ENCODE results near the gene TDO2.

The TDO2 gene

GRCh38 chr4:155875878-155876277 is 27.6 kb upstream of the TDO2 start:
- Histone ChIP-seq H3K27me3 (ENCODE audit: insufficient read depth, poor library complexity, severe bottlenecking) (no peaks in the 10 kb centered on the region), H3K4me3 (replicated peaks; ENCODE audit: insufficient read depth, low read length) (no peak overlapping the region), H3K27ac (replicated peaks) (no peak overlapping the region)
- no peak for DNase-seq (ENCODE audit: low read depth in 1 of 2, low spot score in 1 of 2)
- TF ChIP-seq POLR2AphosphoS5 (IDR thresholded peaks at IDR 0.05; ENCODE audit: low read depth), result no peak
- no peak for TF ChIP-seq CTCF (IDR thresholded peaks at IDR 0.05; ENCODE audit: insufficient read depth, low read length)
- no peak for TF ChIP-seq GABPA (IDR thresholded peaks at IDR 0.05; ENCODE audit: low read depth)
- no peak for TF ChIP-seq SPI1 (IDR thresholded peaks at IDR 0.05; ENCODE audit: borderline replicate concordance, low read depth)
- TF ChIP-seq REST (IDR thresholded peaks at IDR 0.05; ENCODE audit: insufficient replicate concordance, low read depth), result no peak

- Histone ChIP-seq H3K27ac (replicated peaks) (no peak overlapping the region), H3K4me3 (replicated peaks; ENCODE audit: insufficient read depth, low read length) (no peak overlapping the region), H3K27me3 (ENCODE audit: insufficient read depth, poor library complexity, severe bottlenecking) (no peaks in the 10 kb centered on the region)
- no peak for DNase-seq (ENCODE audit: low read depth in 1 of 2, low spot score in 1 of 2)
- no peak for TF ChIP-seq GABPA (IDR thresholded peaks at IDR 0.05; ENCODE audit: low read depth)
- no peak for TF ChIP-seq SPI1 (IDR thresholded peaks at IDR 0.05; ENCODE audit: borderline replicate concordance, low read depth)
- TF ChIP-seq REST (IDR thresholded peaks at IDR 0.05; ENCODE audit: insufficient replicate concordance, low read depth), result no peak
- no peak for TF ChIP-seq CTCF (IDR thresholded peaks at IDR 0.05; ENCODE audit: insufficient read depth, low read length)
- no peak for TF ChIP-seq POLR2AphosphoS5 (IDR thresholded peaks at IDR 0.05; ENCODE audit: low read depth)
Observed at GRCh38 chr4:155877971-155878370, 25.5 kb upstream of the TDO2 start.

GRCh38 chr4:155878611-155879010 is 24.9 kb upstream of the TDO2 start:
- H3K27me3 ChIP-seq (ENCODE audit: insufficient read depth, poor library complexity, severe bottlenecking), result no peaks in the 10 kb centered on the region
- no peak overlapping the region for H3K27ac ChIP-seq (replicated peaks)
- H3K4me3 ChIP-seq (replicated peaks; ENCODE audit: insufficient read depth, low read length), result no peak overlapping the region
- DNase-seq (ENCODE audit: low read depth in 1 of 2, low spot score in 1 of 2), result no peak
- no peak for TF ChIP-seq CTCF (IDR thresholded peaks at IDR 0.05; ENCODE audit: insufficient read depth, low read length)
- no peak for TF ChIP-seq GABPA (IDR thresholded peaks at IDR 0.05; ENCODE audit: low read depth)

GRCh38 chr4:155879767-155880166 is 23.7 kb upstream of the TDO2 start:
- Histone ChIP-seq H3K27ac (replicated peaks) (no peak overlapping the region), H3K27me3 (ENCODE audit: insufficient read depth, poor library complexity, severe bottlenecking) (no peaks in the 10 kb centered on the region), H3K4me3 (replicated peaks; ENCODE audit: insufficient read depth, low read length) (no peak overlapping the region)
- no peak for DNase-seq (ENCODE audit: low read depth in 1 of 2, low spot score in 1 of 2)
- TF ChIP-seq CTCF (IDR thresholded peaks at IDR 0.05; ENCODE audit: insufficient read depth, low read length), result no peak
- no peak for TF ChIP-seq GABPA (IDR thresholded peaks at IDR 0.05; ENCODE audit: low read depth)
- no peak for TF ChIP-seq POLR2AphosphoS5 (IDR thresholded peaks at IDR 0.05; ENCODE audit: low read depth)
- TF ChIP-seq REST (IDR thresholded peaks at IDR 0.05; ENCODE audit: insufficient replicate concordance, low read depth), result no peak
- no peak for TF ChIP-seq SPI1 (IDR thresholded peaks at IDR 0.05; ENCODE audit: borderline replicate concordance, low read depth)

Measured in HL-60 (cell line).